IMR-90 (cell line): ENCODE results near the gene SLC6A4. TPM values are rescaled to one million over a fixed set of nuclear protein-coding genes. Genes with fewer than 3 reads are reported as not detected.

Experiments used
- ATAC-seq: fragments of 200-7000 bp; cut with Tn5 transposase; 2 replicates; pipeline ENCODE4 v1.9.1; 2020; ENCODE audit warnings: low read depth, mild to moderate bottlenecking, moderate library complexity
- BruUV-seq: library from RNA; stranded (reverse); fragments of 400-500 nt; replicated peaks from 2 replicates; lab custom pipeline; 2021; lab: Mats Ljungman, UMichigan
- CTCF ChIA-PET: fragments of 300-600 bp; formaldehyde crosslinking; extraction: SDS; loops from one replicate; lab custom pipeline; 2021; ENCODE audit warnings: antibody characterized with exemption; lab: Yijun Ruan, JAX
- POLR2A ChIA-PET: fragments of 300-600 bp; sonication (Branson Sonifier 250); formaldehyde crosslinking; loops from one replicate; lab custom pipeline; 2022; ENCODE audit warnings: antibody characterized with exemption; ENCODE audit not compliant: unreplicated experiment; lab: Charles Lee
- DNase-seq: peaks from one replicate; pipeline ENCODE4 v3.0.0; 2013
- H2AFZ ChIP-seq: replicated peaks from 2 replicates; pipeline ENCODE3; 2013; ENCODE audit warnings: low read length, mild to moderate bottlenecking; ENCODE audit not compliant: poor library complexity
- H2AK5ac ChIP-seq: 2 replicates; pipeline ENCODE4 v1.6.1; 2013; ENCODE audit warnings: low read depth, low read length, inconsistent platforms
- H2AK9ac ChIP-seq: replicated peaks from 2 replicates; pipeline ENCODE3; 2013; ENCODE audit warnings: mild to moderate bottlenecking, low read depth, low read length, moderate library complexity; ENCODE audit not compliant: poor library complexity
- H2BK120ac ChIP-seq: 2 replicates; pipeline ENCODE4 v1.6.1; 2013; ENCODE audit warnings: low read depth, low read length, inconsistent platforms
- H2BK15ac ChIP-seq: 3 replicates; pipeline ENCODE4 v1.6.1; 2013; ENCODE audit warnings: low read depth, low read length, inconsistent platforms
- H2BK20ac ChIP-seq: 2 replicates; pipeline ENCODE4 v1.6.1; 2013; ENCODE audit warnings: low read depth, mild to moderate bottlenecking, inconsistent platforms, low read length, moderate library complexity
- H2BK5ac ChIP-seq: 2 replicates; pipeline ENCODE4 v1.6.1; 2013; ENCODE audit warnings: mild to moderate bottlenecking, low read depth, low read length, inconsistent platforms; ENCODE audit not compliant: poor library complexity, severe bottlenecking
- H3K14ac ChIP-seq: replicated peaks from 2 replicates; pipeline ENCODE4 v1.6.1; 2013; ENCODE audit warnings: low read depth, low read length, inconsistent platforms
- H3K18ac ChIP-seq: 2 replicates; pipeline ENCODE4 v1.6.1; 2013; ENCODE audit warnings: low read depth, low read length, control low read depth
- H3K23ac ChIP-seq: 2 replicates; pipeline ENCODE4 v1.6.1; 2013; ENCODE audit warnings: low read depth, low read length, inconsistent platforms
- H3K27ac ChIP-seq: 2 replicates; pipeline ENCODE4 v1.5.1; 2013; ENCODE audit warnings: mild to moderate bottlenecking, control low read depth, low read length; ENCODE audit not compliant: insufficient read depth
- H3K27me3 ChIP-seq: 2 replicates; pipeline ENCODE4 v1.6.1; 2013; ENCODE audit warnings: low read length; ENCODE audit not compliant: control insufficient read depth, insufficient read depth
- H3K36me3 ChIP-seq: 2 replicates; pipeline ENCODE4 v1.6.1; 2013; ENCODE audit warnings: low read length, mixed read lengths; ENCODE audit not compliant: control insufficient read depth, insufficient read depth
- H3K4ac ChIP-seq: 2 replicates; pipeline ENCODE4 v1.6.1; 2013; ENCODE audit warnings: low read depth, low read length, inconsistent platforms
- H3K4me1 ChIP-seq: 2 replicates; pipeline ENCODE4 v1.6.1; 2013; ENCODE audit warnings: low read length, mixed read lengths; ENCODE audit not compliant: control insufficient read depth, insufficient read depth
- H3K4me2 ChIP-seq: 2 replicates; pipeline ENCODE4 v1.6.1; 2013; ENCODE audit warnings: low read depth, mild to moderate bottlenecking, control low read depth, low read length, moderate library complexity
- H3K4me3 ChIP-seq: 2 replicates; pipeline ENCODE4 v1.5.1; 2013; ENCODE audit warnings: low read depth, mild to moderate bottlenecking, control low read depth, low read length, moderate library complexity; ENCODE audit not compliant: insufficient read depth
- H3K56ac ChIP-seq: 2 replicates; pipeline ENCODE4 v1.6.1; 2013; ENCODE audit warnings: low read length, inconsistent platforms; ENCODE audit not compliant: insufficient read depth; ENCODE audit errors: extremely low read depth
- H3K79me1 ChIP-seq, 2 experiments: 2 replicates each; pipeline ENCODE4 v1.6.1; 2013; ENCODE audit warnings: low read length in 2 of 2, inconsistent platforms in 1 of 2, low read depth in 1 of 2
- H3K9ac ChIP-seq: 2 replicates; pipeline ENCODE4 v1.6.1; 2013; ENCODE audit warnings: low read depth, low read length, control low read depth
- H3K9me1 ChIP-seq: 2 replicates; pipeline ENCODE4 v1.6.1; 2013; ENCODE audit warnings: low read length, inconsistent platforms; ENCODE audit not compliant: insufficient read depth
- H3K9me3 ChIP-seq: 2 replicates; pipeline ENCODE4 v1.6.1; 2013; ENCODE audit warnings: low read length; ENCODE audit not compliant: control insufficient read depth, insufficient read depth
- H4K20me1 ChIP-seq: 2 replicates; pipeline ENCODE4 v1.6.1; 2013; ENCODE audit warnings: low read length, inconsistent platforms; ENCODE audit not compliant: insufficient read depth
- H4K5ac ChIP-seq: 2 replicates; pipeline ENCODE4 v1.6.1; 2013; ENCODE audit warnings: mild to moderate bottlenecking, low read depth, low read length, control low read depth
- H4K8ac ChIP-seq, 2 experiments: 2 replicates each; pipeline ENCODE4 v1.6.1; 2013; ENCODE audit warnings: low read depth in 2 of 2, low read length in 2 of 2, control low read depth in 1 of 2, inconsistent platforms in 1 of 2
- H4K91ac ChIP-seq: 2 replicates; pipeline ENCODE4 v1.6.1; 2013; ENCODE audit warnings: low read depth, low read length, inconsistent platforms; ENCODE audit not compliant: insufficient read depth
- BHLHE40 ChIP-seq: fragments of 150-350 bp; IDR thresholded peaks from 2 replicates; pipeline ENCODE4 v1.6.1; 2016; ENCODE audit warnings: mild to moderate bottlenecking, low read depth, low read length
- CEBPB ChIP-seq: IDR thresholded peaks from 2 replicates; pipeline ENCODE4 v1.6.1; 2012; ENCODE audit warnings: low read depth, low read length, improper control_type of control experiment
- CHD1 ChIP-seq: IDR thresholded peaks from 2 replicates; pipeline ENCODE4 v1.6.1; 2012; ENCODE audit warnings: low read depth, low read length, improper control_type of control experiment
- ELK1 ChIP-seq: fragments of 150-350 bp; IDR thresholded peaks from 2 replicates; pipeline ENCODE4 v1.6.1; 2016; ENCODE audit warnings: low read depth, mild to moderate bottlenecking, low read length, moderate library complexity, borderline replicate concordance
- FOS ChIP-seq: fragments of 150-350 bp; IDR thresholded peaks from 2 replicates; pipeline ENCODE4 v1.6.1; 2016; ENCODE audit warnings: low read depth, low read length
- MAFK ChIP-seq: IDR thresholded peaks from 2 replicates; pipeline ENCODE4 v1.6.1; 2012; ENCODE audit warnings: low read depth, low read length, improper control_type of control experiment
- MAZ ChIP-seq: IDR thresholded peaks from 2 replicates; pipeline ENCODE4 v1.6.1; 2012; ENCODE audit warnings: low read depth, mild to moderate bottlenecking, low read length, improper control_type of control experiment, moderate library complexity, borderline replicate concordance
- MXI1 ChIP-seq: IDR thresholded peaks from 2 replicates; pipeline ENCODE4 v1.6.1; 2012; ENCODE audit warnings: low read depth, mild to moderate bottlenecking, low read length, moderate library complexity, borderline replicate concordance
- NFE2L2 ChIP-seq: fragments of 150-350 bp; IDR thresholded peaks from 2 replicates; pipeline ENCODE4 v1.6.1; 2016; ENCODE audit warnings: low read depth, mild to moderate bottlenecking, low read length
- POLR2A ChIP-seq: IDR thresholded peaks from 2 replicates; pipeline ENCODE4 v1.6.1; 2012; ENCODE audit warnings: mild to moderate bottlenecking, low read depth, low read length
- RAD21 ChIP-seq: IDR thresholded peaks from 2 replicates; pipeline ENCODE4 v1.6.1; 2012; ENCODE audit warnings: low read length, improper control_type of control experiment
- RCOR1 ChIP-seq: IDR thresholded peaks from 2 replicates; pipeline ENCODE4 v1.6.1; 2012; ENCODE audit warnings: mild to moderate bottlenecking, low read length, improper control_type of control experiment; ENCODE audit not compliant: insufficient replicate concordance
- RFX5 ChIP-seq: IDR thresholded peaks from 2 replicates; pipeline ENCODE4 v1.8.0; 2012; ENCODE audit warnings: low read depth, mild to moderate bottlenecking, low read length, moderate library complexity
- SMC3 ChIP-seq: fragments of 150-350 bp; IDR thresholded peaks from 2 replicates; pipeline ENCODE4 v1.6.1; 2016; ENCODE audit warnings: low read depth, mild to moderate bottlenecking, antibody characterized with exemption, low read length, moderate library complexity
- WGBS, 2 experiments: methylation state at CpG; one replicate each; pipeline versions ENCODE4 v1.1.5 to v1.1.7; 2013; ENCODE audit warnings: missing lambda C conversion rate in 2 of 2; ENCODE audit not compliant: insufficient read length in 1 of 2; ENCODE audit errors: extremely low coverage in 2 of 2; 5-methylcytosine and 5-hydroxymethylcytosine counted together
- dilution Hi-C: fragments of 300-500 bp; cut with HindIII; formaldehyde crosslinking; loops from one replicate; pipeline ENCODE4 v1.14.3; 2018; ENCODE audit warnings: low sequenced_read_pairs; ENCODE audit not compliant: unreplicated experiment
- in situ Hi-C: fragments of 300-500 bp; cut with MboI; formaldehyde crosslinking; loops from 3 replicates; pipeline ENCODE4 v1.14.3; 2019; ENCODE audit warnings: low sequenced_read_pairs, inconsistent platforms, mixed read lengths
- intact Hi-C: fragments of 100-400 bp; cut with micrococcal nuclease; formaldehyde crosslinking; loops from 2 replicates; pipeline ENCODE4 v1.10.0; 2022
- polyA plus RNA-seq, 3 experiments: library from polyadenylated mRNA; depleted of rRNA; stranded (reverse); fragments of >200 nt; gene quantifications; 2 replicates each; pipeline ENCODE4 v1.2.3, GENCODE V29; 2012; ENCODE audit warnings: low replicate concordance in 1 of 3
- total RNA-seq: library from RNA; depleted of rRNA; stranded (reverse); fragments of >200 nt; gene quantifications from 2 replicates; pipeline ENCODE4 v1.2.3, GENCODE V29; 2012
- TF ChIP-seq, protein P1 (sequence below): fragments of 150-350 bp; IDR thresholded peaks from 2 replicates; pipeline ENCODE4 v1.6.1; 2017; ENCODE audit warnings: mild to moderate bottlenecking, antibody characterized with exemption, low read length, low read depth
- TF ChIP-seq, protein P2 (sequence below): conservative IDR thresholded peaks from 2 replicates; pipeline ENCODE4 v1.5.1; 2012; ENCODE audit warnings: mild to moderate bottlenecking, low read depth, low read length, improper control_type of control experiment

Gene SLC6A4
- total and polyA plus RNA-seq, 2 of the 4 experiments (the other 2 are of a cell fraction), result under 0.01 TPM; not detected in 1

DNA sequence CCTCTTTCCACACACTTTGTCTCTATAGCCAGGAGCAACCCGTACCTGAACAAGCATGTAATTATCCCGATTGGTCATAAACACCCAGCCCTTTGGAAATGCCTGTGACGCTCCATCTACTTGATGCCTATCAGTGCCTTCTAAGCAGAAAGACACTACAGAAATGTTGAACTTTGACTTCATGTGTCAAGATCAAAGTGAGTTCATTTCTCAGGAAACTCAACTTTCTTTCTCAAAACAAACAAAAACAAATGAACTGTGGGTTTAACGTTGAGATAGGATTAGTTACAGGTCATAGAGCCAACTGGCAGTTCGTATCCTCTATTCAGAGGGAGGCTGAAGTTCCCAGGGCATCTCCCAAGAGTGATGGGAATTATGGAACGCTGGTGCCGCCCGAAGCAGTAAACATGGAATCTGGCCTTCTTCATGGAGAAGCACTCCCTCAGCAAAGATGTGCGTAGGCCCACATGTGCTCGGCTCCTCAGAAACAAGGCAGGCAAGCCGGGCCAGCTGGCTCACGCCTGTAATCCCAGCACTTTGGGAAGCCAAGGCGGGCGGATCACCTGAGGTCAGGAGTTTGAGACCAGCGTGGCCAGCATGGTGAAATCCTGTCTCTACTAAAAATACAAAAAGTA, 9.5 kb downstream of the SLC6A4 start:
- dilution Hi-C loops, result no loop called here

More for the DNA sequence above, 9.5 kb downstream of the SLC6A4 start:
- H3K18ac ChIP-seq, result no peak overlapping the region
- no TSS peak for BruUV-seq
- no peak overlapping the region for H3K56ac ChIP-seq
- H3K27ac ChIP-seq, result no peak overlapping the region
- H3K4me1 ChIP-seq, result no peaks in the 10 kb centered on the region; the same call in 1 of the 2 replicates
- no peak overlapping the region for H4K8ac ChIP-seq
- H3K4me2 ChIP-seq, result no peak overlapping the region
- no peak overlapping the region for H3K4ac ChIP-seq
- no peak overlapping the region for H2BK5ac ChIP-seq
- no peak overlapping the region for H2BK120ac ChIP-seq
- H3K14ac ChIP-seq, result no peak overlapping the region
- no peaks in the 10 kb centered on the region for H3K9me3 ChIP-seq
- WGBS, 2 experiments, result 63% methylated on average over 4 of the region's 15 CpGs; no CpG with 5 or more reads in 1 of the 2 experiments
- ATAC-seq, result no peak
- H2AK9ac ChIP-seq, result no peak overlapping the region
- H2BK15ac ChIP-seq, result no peak overlapping the region
- no peak overlapping the region for H2BK20ac ChIP-seq
- ChIA-PET CTCF (no interaction called here), POLR2A (no interaction called here)
- TF ChIP-seq MXI1 (no peak), POLR2A (no peak), CEBPB (no peak), MAFK (no peak), RFX5 (no peak), FOS (no peak), BHLHE40 (no peak), SMC3 (no peak), NFE2L2 (no peak), MAZ (no peak), RCOR1 (no peak), CHD1 (no peak), RAD21 (no peak), ELK1 (no peak)
- TF ChIP-seq, protein P1, sequence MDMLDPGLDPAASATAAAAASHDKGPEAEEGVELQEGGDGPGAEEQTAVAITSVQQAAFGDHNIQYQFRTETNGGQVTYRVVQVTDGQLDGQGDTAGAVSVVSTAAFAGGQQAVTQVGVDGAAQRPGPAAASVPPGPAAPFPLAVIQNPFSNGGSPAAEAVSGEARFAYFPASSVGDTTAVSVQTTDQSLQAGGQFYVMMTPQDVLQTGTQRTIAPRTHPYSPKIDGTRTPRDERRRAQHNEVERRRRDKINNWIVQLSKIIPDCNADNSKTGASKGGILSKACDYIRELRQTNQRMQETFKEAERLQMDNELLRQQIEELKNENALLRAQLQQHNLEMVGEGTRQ, result no peak
- TF ChIP-seq, protein P2, sequence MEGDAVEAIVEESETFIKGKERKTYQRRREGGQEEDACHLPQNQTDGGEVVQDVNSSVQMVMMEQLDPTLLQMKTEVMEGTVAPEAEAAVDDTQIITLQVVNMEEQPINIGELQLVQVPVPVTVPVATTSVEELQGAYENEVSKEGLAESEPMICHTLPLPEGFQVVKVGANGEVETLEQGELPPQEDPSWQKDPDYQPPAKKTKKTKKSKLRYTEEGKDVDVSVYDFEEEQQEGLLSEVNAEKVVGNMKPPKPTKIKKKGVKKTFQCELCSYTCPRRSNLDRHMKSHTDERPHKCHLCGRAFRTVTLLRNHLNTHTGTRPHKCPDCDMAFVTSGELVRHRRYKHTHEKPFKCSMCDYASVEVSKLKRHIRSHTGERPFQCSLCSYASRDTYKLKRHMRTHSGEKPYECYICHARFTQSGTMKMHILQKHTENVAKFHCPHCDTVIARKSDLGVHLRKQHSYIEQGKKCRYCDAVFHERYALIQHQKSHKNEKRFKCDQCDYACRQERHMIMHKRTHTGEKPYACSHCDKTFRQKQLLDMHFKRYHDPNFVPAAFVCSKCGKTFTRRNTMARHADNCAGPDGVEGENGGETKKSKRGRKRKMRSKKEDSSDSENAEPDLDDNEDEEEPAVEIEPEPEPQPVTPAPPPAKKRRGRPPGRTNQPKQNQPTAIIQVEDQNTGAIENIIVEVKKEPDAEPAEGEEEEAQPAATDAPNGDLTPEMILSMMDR, result no peak
- no peak overlapping the region for H3K9ac ChIP-seq
- no peak overlapping the region for H2AK5ac ChIP-seq
- no peak for DNase-seq
- 0 out of 2 replicates have a peak, but pooled peaks cover 3% of the 10 kb centered on the region for H3K9me1 ChIP-seq
- H3K4me3 ChIP-seq, result no peak overlapping the region
- intact Hi-C loops, result no loop called here
- in situ Hi-C loops, result no loop called here
- peaks cover 49% of the 10 kb centered on the region for H3K27me3 ChIP-seq
- no peak overlapping the region for H2AFZ ChIP-seq
- no peak overlapping the region for H3K23ac ChIP-seq
- no peaks in the 10 kb centered on the region for H3K79me1 ChIP-seq
- H4K5ac ChIP-seq, result no peak overlapping the region
- H4K91ac ChIP-seq, result no peak overlapping the region
- no peaks in the 10 kb centered on the region for H3K36me3 ChIP-seq
- no peaks in the 10 kb centered on the region for H4K20me1 ChIP-seq
